Esophagus muscularis mucosa (tissue), 4 donors: Measurements from ENCODE around the gene TMEM50B. TPM values are rescaled to one million over a fixed set of nuclear protein-coding genes. Genes with fewer than 3 reads are reported as not detected.

Experiments used
- DNase-seq: peaks from one replicate; pipeline ENCODE4 v3.0.0-alpha.2; 2017; ENCODE audit errors: extremely low spot score
- H3K27ac ChIP-seq, 4 donors: fragments of 200-600 bp; sonication (generic); replicated peaks in 1 of 4; 1 replicate in 3 of 4; 2 replicates in 1 of 4; pipeline ENCODE4 v1.5.1; 2016 to 2019; ENCODE audit warnings: mild to moderate bottlenecking in 1 of 4
- H3K27me3 ChIP-seq, 4 donors: fragments of 200-600 bp; sonication (generic); one replicate each; pipeline versions ENCODE4 v1.5.1 to v1.6.0; 2016 to 2019
- H3K36me3 ChIP-seq, 4 donors: fragments of 200-600 bp; sonication (generic); one replicate each; pipeline ENCODE4 v1.5.1; 2016 to 2019
- H3K4me1 ChIP-seq, 4 donors: fragments of 200-600 bp; sonication (generic); one replicate each; pipeline ENCODE4 v1.5.1; 2016 to 2019
- H3K4me3 ChIP-seq, 4 donors: fragments of 200-600 bp; sonication (generic); 1 replicate in 2 of 4; 2 replicates in 2 of 4; pipeline ENCODE4 v1.5.1; 2016 to 2019; ENCODE audit warnings: mild to moderate bottlenecking in 4 of 4, moderate library complexity in 1 of 4
- H3K9me3 ChIP-seq, 4 donors: fragments of 200-600 bp; sonication (generic); 1 replicate in 3 of 4; 2 replicates in 1 of 4; pipeline ENCODE4 v1.5.1; 2016 to 2019
- EP300 ChIP-seq: sonication (generic); formaldehyde crosslinking; IDR thresholded peaks from one replicate; pipeline ENCODE4 v1.6.1; 2017; ENCODE audit warnings: antibody characterized with exemption
- POLR2A ChIP-seq: fragments of 450-650 bp; IDR thresholded peaks from one replicate; pipeline ENCODE4 v1.6.1; 2017; ENCODE audit warnings: antibody characterized with exemption, moderate library complexity, mild to moderate bottlenecking, low read depth
- POLR2AphosphoS5 ChIP-seq, 2 donors: sonication (generic); formaldehyde crosslinking; IDR thresholded peaks; one replicate each; pipeline ENCODE4 v1.6.1; 2017; ENCODE audit warnings: antibody characterized with exemption in 2 of 2
- WGBS: methylation state at CpG from one replicate; pipeline ENCODE4 v1.1.5; 2018; 5-methylcytosine and 5-hydroxymethylcytosine counted together
- intact Hi-C: fragments of 100-400 bp; cut with DNase I; formaldehyde crosslinking; loops from one replicate; pipeline ENCODE4 v1.15.1; 2023
- total RNA-seq, 4 donors: library from RNA; depleted of rRNA; stranded (reverse); fragments of >200 nt; gene quantifications; one replicate each; pipeline versions ENCODE4 v1.1.0 to v1.2.1, GENCODE V29; 2016
- TF ChIP-seq, protein P1 (sequence below), 3 experiments: fragments of 200-600 bp in 2 of 3; fragments of 450-650 bp in 1 of 3; sonication (generic) in 2 of 3; IDR thresholded peaks; one replicate each; pipeline ENCODE4 v1.5.1; 2017 to 2019; ENCODE audit warnings: antibody characterized with exemption in 3 of 3, mild to moderate bottlenecking in 2 of 3, moderate library complexity in 1 of 3

Gene TMEM50B
- total RNA-seq, 4 donors from 2014 or later: 40.2 to 95.1 (median 67.2) TPM

DNA sequence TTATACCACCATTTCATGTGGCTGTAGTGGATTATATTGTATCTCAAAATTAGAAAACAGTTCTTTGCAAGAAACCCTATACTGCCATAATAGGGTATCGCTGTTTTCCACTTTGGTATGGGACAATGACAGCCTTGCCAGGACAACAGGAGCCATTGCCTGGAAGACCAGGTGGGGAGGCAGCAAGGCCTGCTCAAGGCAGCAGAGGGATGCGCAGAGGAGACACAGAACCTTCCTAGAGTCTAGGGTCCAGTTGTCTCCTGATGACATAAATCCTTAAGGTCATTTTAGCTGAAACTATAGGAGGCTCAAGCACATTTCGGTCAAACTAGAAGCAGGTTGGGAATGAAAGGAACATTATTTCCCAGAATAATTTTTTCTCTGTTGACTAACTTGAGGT is 48.9 kb downstream of the TMEM50B start:
- no peaks in the 10 kb centered on the region for H3K9me3 ChIP-seq
- WGBS: 100% methylated on average over 3 of the region's 3 CpGs
- H3K27ac ChIP-seq: peak overlapping the region in 2 of 4 donors; percentile 1 to 68
- no peak for DNase-seq
- peaks cover 20 to 43% (median 38%) of the 10 kb centered on the region in 4 donors for H3K4me1 ChIP-seq
- no peak overlapping the region for H3K4me3 ChIP-seq
- H3K27me3 ChIP-seq: no peaks in the 10 kb centered on the region
- no peak for TF ChIP-seq POLR2AphosphoS5 (IDR thresholded peaks at IDR 0.05)
- TF ChIP-seq, protein P1, sequence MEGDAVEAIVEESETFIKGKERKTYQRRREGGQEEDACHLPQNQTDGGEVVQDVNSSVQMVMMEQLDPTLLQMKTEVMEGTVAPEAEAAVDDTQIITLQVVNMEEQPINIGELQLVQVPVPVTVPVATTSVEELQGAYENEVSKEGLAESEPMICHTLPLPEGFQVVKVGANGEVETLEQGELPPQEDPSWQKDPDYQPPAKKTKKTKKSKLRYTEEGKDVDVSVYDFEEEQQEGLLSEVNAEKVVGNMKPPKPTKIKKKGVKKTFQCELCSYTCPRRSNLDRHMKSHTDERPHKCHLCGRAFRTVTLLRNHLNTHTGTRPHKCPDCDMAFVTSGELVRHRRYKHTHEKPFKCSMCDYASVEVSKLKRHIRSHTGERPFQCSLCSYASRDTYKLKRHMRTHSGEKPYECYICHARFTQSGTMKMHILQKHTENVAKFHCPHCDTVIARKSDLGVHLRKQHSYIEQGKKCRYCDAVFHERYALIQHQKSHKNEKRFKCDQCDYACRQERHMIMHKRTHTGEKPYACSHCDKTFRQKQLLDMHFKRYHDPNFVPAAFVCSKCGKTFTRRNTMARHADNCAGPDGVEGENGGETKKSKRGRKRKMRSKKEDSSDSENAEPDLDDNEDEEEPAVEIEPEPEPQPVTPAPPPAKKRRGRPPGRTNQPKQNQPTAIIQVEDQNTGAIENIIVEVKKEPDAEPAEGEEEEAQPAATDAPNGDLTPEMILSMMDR (IDR thresholded peaks at IDR 0.05): no peak
- TF ChIP-seq EP300: no peak
- no peak for TF ChIP-seq POLR2A
- intact Hi-C loops: no loop called here
- peaks cover 30 to 93% (median 90%) of the 10 kb centered on the region in 4 donors for H3K36me3 ChIP-seq

DNA sequence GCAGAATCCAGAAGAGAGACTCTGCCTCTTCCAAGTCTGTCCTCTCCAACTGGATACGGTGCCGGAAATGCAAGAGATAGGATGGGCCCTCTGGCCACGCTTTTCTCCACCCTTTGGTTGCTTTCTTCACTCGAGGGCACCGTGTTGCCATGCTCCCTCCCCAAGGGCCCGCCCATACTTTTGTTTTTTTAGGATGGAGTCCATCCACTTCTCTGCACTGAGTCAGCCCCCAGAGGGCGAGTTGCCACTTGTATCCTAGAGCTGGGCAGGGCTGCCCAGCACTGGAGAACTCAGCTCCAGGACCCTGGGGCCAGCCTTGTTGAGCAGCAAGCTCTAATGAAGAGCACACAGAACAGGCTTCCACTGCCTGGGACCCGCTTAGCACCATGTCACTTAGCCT is 51.1 kb downstream of the TMEM50B start:
- Histone ChIP-seq H3K27me3 (no peaks in the 10 kb centered on the region), H3K36me3 (peaks cover 40 to 97% (median 95%) of the 10 kb centered on the region in 4 donors), H3K4me1 (peaks cover 2 to 22% (median 17%) of the 10 kb centered on the region in 4 donors), H3K4me3 (no peak overlapping the region), H3K27ac (peak overlapping the region; percentile 21 to 68 (median 44)), H3K9me3 (no peaks in the 10 kb centered on the region)
- WGBS: 70% methylated on average over 7 of the region's 8 CpGs
- intact Hi-C loops: no loop called here
- TF ChIP-seq EP300: no peak
- TF ChIP-seq, protein P1 (IDR thresholded peaks at IDR 0.05): no peak
- no peak for TF ChIP-seq POLR2A
- no peak for TF ChIP-seq POLR2AphosphoS5 (IDR thresholded peaks at IDR 0.05)
- no peak for DNase-seq

DNA sequence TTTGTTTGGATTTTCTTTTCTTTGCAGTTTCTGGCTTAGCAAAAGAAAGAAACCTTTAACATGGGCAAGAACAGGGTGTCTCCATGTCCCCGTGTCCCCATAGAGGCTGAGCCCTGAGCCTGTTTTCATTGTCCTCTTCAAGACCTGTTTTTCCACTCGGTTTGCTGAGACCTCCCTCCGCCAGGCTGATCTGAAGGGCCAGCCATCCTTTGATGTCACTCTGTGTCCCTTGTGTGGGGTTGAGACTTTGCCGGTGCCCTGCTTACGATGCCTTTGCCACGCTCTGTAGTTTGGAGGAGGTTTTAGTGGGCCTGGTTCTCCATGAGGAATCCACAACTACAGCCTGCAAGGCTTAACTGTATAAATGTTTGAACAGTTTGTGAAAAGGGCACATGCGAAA is 52.7 kb downstream of the TMEM50B start:
- Histone ChIP-seq H3K27me3 (no peaks in the 10 kb centered on the region), H3K4me3 (no peak overlapping the region), H3K36me3 (peaks cover 32 to 97% (median 89%) of the 10 kb centered on the region in 4 donors), H3K4me1 (peaks cover 0 to 17% (median 15%) of the 10 kb centered on the region in 4 donors), H3K9me3 (no peaks in the 10 kb centered on the region), H3K27ac (peak overlapping the region in 1 of 4 donors; percentile 14)
- WGBS: 92% methylated on average over 7 of the region's 7 CpGs
- no peak for DNase-seq
- TF ChIP-seq POLR2A (no peak), EP300 (no peak), POLR2AphosphoS5 (IDR thresholded peaks at IDR 0.05) (no peak)
- TF ChIP-seq, protein P1 (IDR thresholded peaks at IDR 0.05): no peak
- intact Hi-C loops: no loop called here

DNA sequence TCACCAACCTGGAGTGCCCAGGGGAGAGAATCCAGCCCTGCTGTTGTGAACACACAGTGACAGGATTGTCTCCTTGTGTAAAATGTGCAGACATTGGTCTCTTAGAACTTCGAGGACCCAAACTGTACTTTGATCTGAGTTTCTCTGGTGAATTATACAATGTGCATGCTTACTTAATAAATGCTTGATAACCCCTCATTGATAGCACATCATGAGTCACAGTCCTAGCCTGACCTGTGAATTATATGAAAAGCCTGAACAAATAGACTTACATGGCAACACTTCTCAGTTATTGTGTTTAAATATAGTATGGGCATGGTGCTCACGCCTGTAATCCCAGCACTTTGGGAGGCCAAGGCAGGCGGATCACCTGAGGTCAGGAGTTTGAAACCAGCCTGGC is 53.9 kb downstream of the TMEM50B start:
- Histone ChIP-seq H3K9me3 (no peaks in the 10 kb centered on the region), H3K27ac (no peak overlapping the region), H3K4me1 (peaks cover 0 to 17% (median 15%) of the 10 kb centered on the region in 4 donors), H3K36me3 (peaks cover 29 to 97% (median 87%) of the 10 kb centered on the region in 4 donors), H3K4me3 (no peak overlapping the region), H3K27me3 (no peaks in the 10 kb centered on the region)
- intact Hi-C loops: no loop called here
- no peak for TF ChIP-seq EP300
- TF ChIP-seq, protein P1 (IDR thresholded peaks at IDR 0.05): no peak
- DNase-seq: no peak
- whole genome bisulfite sequencing: 94% methylated on average over 3 of the region's 3 CpGs

DNA sequence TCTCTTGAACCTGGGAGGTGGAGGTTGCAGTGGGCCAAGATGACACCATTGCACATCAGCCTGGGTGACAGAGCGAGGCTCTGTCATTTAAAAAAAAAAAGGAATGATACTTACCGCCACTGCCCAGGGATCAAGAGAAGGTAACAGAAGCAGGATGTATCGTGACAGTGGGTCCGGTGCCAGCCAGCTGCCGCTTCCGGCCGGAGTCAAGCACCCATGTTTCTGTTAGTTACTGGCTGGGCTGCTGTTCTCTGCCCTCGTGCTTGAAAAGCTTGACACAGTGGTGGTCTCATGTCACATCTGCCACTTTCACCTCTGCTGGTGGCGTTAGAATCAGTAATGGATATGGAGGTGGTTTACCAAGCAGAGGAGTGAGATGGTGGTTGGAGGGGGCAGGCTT is 55.6 kb downstream of the TMEM50B start:
- H3K4me1 ChIP-seq: peaks cover 11 to 22% (median 19%) of the 10 kb centered on the region in 4 donors
- H3K4me3 ChIP-seq: no peak overlapping the region
- DNase-seq: no peak
- 93% methylated on average over 9 of the region's 9 CpGs for WGBS
- TF ChIP-seq POLR2AphosphoS5 (IDR thresholded peaks at IDR 0.05): no peak
- TF ChIP-seq, protein P1 (IDR thresholded peaks at IDR 0.05): no peak
- intact Hi-C loops: no loop called here
- H3K36me3 ChIP-seq: peaks cover 29 to 96% (median 82%) of the 10 kb centered on the region in 4 donors
- no peak overlapping the region for H3K27ac ChIP-seq
- no peaks in the 10 kb centered on the region for H3K9me3 ChIP-seq
- H3K27me3 ChIP-seq: no peaks in the 10 kb centered on the region
